Measurements from ENCODE around the gene ALDH3B2. TPM values are rescaled to one million over a fixed set of nuclear protein-coding genes. Genes with fewer than 3 reads are reported as not detected.

The ALDH3B2 gene
- total and polyA plus RNA-seq, 10 donors = 0.03 TPM; not detected in 9

DNA sequence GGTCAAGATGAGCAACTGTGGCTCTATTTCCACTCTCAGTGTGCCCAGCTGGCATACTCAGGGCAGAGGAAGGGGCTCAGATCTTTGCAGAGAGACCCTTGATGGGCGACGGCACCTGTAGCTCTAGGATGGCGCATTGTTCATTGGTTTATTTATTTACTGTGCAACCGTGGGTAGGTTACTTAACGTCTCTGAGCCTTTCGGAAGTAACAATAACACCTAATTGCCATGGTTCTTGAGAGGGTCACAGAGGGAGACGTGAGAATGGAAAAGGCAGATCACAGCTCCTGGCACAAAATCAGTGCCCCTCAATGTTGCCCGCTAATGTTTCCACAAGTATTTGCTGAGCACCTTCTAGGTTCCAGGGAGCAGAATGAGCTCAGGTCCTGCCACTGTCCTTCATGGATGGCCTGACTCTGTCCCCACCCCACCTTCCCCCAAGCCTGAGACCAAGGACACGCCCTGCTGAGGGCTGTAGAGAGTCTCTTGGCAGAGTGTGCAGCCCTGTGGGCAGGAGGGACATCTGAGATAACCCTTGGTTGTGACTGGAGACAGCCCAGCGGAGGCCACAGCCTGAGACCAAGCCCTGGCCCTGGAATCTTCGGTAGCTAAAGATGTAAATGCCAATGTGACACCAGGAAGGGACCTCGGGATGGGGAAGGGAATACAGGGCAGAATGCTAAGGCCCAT is 780 bp upstream of the ALDH3B2 start:
- H3K4me1 ChIP-seq = no peaks in the 10 kb centered on the region
- no peak for TF ChIP-seq POLR2A (IDR thresholded peaks at IDR 0.05)
- H3K27ac ChIP-seq = no peak overlapping the region
- intact Hi-C loops (cut with DNase I; ENCODE audit: low total_unique reads) = no loop called here
- WGBS, 5 donors = 88 to 96% (median 90%) methylated on average over 12 of the region's 12 CpGs
- H3K36me3 ChIP-seq = no peaks in the 10 kb centered on the region
- H3K9me3 ChIP-seq = peaks cover 0 to 11% (median 0%) of the 10 kb centered on the region in 8 donors
- H3K27me3 ChIP-seq (replicated peaks in 1 of 7) = peaks cover 0 to 52% (median 5%) of the 10 kb centered on the region in 7 donors
- H3K4me3 ChIP-seq = no peak overlapping the region
- no peak for DNase-seq

DNA sequence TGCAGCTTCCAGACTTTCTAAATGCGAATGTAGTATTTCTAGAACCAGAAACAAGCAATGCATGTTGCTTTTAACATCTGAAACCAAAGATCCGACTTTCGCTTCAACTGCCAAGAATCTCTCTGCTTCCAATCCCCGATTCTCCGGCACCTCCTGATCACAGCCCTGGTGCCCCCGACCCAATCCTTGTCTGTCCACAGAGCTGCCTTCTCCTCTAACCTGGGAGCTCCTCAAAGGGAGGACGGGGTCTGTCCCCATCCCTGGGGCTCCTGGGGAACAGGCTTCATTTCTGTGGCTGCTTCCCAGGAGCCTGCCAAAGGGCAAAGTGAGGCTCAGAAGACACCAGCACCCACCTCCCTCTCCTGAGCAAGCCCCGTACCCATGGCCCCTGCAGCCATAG is 521 bp downstream of the ALDH3B2 start:
- Histone ChIP-seq H3K27ac (no peak overlapping the region), H3K9me3 (peaks cover 0 to 11% (median 0%) of the 10 kb centered on the region in 8 donors), H3K36me3 (no peaks in the 10 kb centered on the region), H3K4me3 (no peak overlapping the region), H3K4me1 (no peaks in the 10 kb centered on the region), H3K27me3 (replicated peaks in 1 of 7) (peaks cover 0 to 52% (median 5%) of the 10 kb centered on the region in 7 donors)
- TF ChIP-seq POLR2AphosphoS5 (IDR thresholded peaks at IDR 0.05) = no peak
- TF ChIP-seq POLR2A (IDR thresholded peaks at IDR 0.05) = no peak
- TF ChIP-seq, protein P1, sequence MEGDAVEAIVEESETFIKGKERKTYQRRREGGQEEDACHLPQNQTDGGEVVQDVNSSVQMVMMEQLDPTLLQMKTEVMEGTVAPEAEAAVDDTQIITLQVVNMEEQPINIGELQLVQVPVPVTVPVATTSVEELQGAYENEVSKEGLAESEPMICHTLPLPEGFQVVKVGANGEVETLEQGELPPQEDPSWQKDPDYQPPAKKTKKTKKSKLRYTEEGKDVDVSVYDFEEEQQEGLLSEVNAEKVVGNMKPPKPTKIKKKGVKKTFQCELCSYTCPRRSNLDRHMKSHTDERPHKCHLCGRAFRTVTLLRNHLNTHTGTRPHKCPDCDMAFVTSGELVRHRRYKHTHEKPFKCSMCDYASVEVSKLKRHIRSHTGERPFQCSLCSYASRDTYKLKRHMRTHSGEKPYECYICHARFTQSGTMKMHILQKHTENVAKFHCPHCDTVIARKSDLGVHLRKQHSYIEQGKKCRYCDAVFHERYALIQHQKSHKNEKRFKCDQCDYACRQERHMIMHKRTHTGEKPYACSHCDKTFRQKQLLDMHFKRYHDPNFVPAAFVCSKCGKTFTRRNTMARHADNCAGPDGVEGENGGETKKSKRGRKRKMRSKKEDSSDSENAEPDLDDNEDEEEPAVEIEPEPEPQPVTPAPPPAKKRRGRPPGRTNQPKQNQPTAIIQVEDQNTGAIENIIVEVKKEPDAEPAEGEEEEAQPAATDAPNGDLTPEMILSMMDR (IDR thresholded peaks at IDR 0.05 in 8 of 11, conservative IDR thresholded peaks at IDR 0.05 in 3 of 11) = no peak
- 72 to 83% (median 74%) methylated on average over 8 of the region's 8 CpGs for WGBS, 5 donors
- no peak for DNase-seq
- intact Hi-C loops (cut with DNase I; ENCODE audit: low total_unique reads) = no loop called here

DNA sequence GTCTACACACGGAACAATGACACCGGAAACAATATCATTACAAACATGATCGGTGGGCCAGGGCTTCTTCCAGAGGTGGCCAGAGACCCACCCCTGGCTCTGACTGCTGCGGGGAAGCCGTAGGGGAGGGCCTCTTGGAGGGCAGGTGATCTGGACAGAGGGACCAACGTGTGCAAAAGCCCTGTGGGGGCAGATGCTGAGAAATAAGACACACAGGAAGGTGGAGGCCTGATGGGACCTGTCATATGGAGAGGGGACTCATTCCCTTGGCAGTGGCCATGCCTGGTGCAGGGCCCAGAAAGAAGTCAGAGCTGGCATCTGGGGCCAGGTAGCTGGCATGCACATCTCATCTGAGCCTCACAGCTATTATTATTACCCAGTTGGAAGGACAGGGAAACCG is 1.1 kb downstream of the ALDH3B2 start:
- peaks cover 0 to 52% (median 5%) of the 10 kb centered on the region in 7 donors for H3K27me3 ChIP-seq (replicated peaks in 1 of 7)
- H3K4me3 ChIP-seq = no peak overlapping the region
- peaks cover 0 to 11% (median 0%) of the 10 kb centered on the region in 8 donors for H3K9me3 ChIP-seq
- H3K27ac ChIP-seq = no peak overlapping the region
- intact Hi-C loops (cut with DNase I; ENCODE audit: low total_unique reads) = no loop called here
- no peak for DNase-seq
- H3K4me1 ChIP-seq = peaks cover 0 to 4% (median under 1%) of the 10 kb centered on the region in 6 donors
- H3K36me3 ChIP-seq = no peaks in the 10 kb centered on the region
- TF ChIP-seq POLR2A (IDR thresholded peaks at IDR 0.05) (no peak), POLR2AphosphoS5 (IDR thresholded peaks at IDR 0.05) (no peak)
- TF ChIP-seq, protein P1 (IDR thresholded peaks at IDR 0.05 in 8 of 11, conservative IDR thresholded peaks at IDR 0.05 in 3 of 11) = no peak
- WGBS, 5 donors = 68 to 87% (median 84%) methylated on average over 6 to 7 of the region's 7 CpGs

DNA sequence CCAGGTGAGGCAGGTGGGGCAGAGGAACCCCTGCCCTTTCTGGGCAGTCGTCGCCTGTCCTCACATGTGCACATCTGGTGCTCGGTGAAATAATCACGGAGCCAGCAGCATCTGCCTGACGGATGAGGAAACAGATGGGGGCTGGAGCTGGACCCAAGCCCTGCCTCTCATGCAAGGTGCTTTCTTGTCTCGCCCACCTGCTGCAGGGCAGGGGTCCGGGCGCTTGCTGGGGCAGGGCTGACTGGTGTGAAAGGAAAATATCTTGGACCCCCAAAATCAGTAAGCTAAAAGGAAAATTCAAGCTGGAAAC is 3.3 kb downstream of the ALDH3B2 start:
- TF ChIP-seq POLR2AphosphoS5 (IDR thresholded peaks at IDR 0.05) (no peak), POLR2A (IDR thresholded peaks at IDR 0.05) (no peak)
- TF ChIP-seq, protein P1 (IDR thresholded peaks at IDR 0.05 in 8 of 11, conservative IDR thresholded peaks at IDR 0.05 in 3 of 11) = no peak
- Histone ChIP-seq H3K27me3 (replicated peaks in 1 of 7) (peaks cover 0 to 52% (median 5%) of the 10 kb centered on the region in 7 donors), H3K36me3 (no peaks in the 10 kb centered on the region), H3K4me3 (no peak overlapping the region), H3K4me1 (peaks cover 4 to 22% (median 18%) of the 10 kb centered on the region in 6 donors), H3K27ac (no peak overlapping the region), H3K9me3 (peaks cover 0 to 8% (median 0%) of the 10 kb centered on the region in 8 donors)
- intact Hi-C loops (cut with DNase I; ENCODE audit: low total_unique reads) = no loop called here
- DNase-seq = no peak
- 39 to 52% (median 42%) methylated on average over 8 of the region's 8 CpGs for WGBS, 5 donors
